Measurements from ENCODE around the gene GTPBP1.

Gene GTPBP1

DNA sequence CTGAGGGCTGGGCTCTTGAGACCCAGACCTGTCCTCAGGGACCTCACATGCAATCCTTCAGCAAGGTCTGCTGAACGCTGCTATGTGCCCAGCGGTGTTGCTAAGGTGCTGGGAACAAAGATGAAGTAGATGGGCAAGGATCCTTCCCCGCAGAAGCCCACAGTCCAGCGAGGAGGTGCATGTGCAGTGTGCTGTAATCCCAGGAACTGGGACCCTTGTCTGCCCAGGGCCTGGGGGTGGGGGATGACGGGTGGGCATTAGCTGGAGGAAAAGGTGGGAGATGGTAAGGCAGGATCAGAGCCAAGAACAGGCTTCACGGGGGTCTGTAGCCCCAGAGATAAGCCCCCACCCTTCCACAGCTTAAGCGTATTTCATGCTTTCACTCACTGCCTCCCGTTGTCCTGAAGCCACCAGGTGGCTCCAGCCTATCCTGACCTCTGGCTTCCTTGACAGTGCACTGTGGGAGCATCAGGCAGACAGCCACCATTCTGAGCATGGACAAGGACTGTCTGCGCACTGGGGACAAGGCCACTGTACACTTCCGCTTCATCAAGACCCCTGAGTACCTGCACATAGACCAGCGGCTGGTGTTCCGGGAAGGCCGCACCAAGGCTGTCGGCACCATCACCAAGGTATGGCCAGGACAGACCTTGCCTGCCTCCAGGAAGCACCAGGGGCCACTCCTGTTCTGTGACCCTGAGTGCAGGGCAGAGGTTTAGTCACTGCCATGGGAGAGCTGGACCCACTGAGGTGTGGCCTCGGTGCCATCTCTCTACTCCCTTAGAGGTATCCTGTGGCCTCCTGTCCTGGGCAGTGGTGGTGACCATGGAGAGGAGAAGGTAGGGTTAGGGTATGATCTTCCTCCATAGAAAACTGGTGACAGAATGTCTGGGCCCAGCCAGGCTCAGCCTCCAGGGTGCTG is 22.0 kb downstream of the GTPBP1 start:
- DNase-seq: no peak

DNA sequence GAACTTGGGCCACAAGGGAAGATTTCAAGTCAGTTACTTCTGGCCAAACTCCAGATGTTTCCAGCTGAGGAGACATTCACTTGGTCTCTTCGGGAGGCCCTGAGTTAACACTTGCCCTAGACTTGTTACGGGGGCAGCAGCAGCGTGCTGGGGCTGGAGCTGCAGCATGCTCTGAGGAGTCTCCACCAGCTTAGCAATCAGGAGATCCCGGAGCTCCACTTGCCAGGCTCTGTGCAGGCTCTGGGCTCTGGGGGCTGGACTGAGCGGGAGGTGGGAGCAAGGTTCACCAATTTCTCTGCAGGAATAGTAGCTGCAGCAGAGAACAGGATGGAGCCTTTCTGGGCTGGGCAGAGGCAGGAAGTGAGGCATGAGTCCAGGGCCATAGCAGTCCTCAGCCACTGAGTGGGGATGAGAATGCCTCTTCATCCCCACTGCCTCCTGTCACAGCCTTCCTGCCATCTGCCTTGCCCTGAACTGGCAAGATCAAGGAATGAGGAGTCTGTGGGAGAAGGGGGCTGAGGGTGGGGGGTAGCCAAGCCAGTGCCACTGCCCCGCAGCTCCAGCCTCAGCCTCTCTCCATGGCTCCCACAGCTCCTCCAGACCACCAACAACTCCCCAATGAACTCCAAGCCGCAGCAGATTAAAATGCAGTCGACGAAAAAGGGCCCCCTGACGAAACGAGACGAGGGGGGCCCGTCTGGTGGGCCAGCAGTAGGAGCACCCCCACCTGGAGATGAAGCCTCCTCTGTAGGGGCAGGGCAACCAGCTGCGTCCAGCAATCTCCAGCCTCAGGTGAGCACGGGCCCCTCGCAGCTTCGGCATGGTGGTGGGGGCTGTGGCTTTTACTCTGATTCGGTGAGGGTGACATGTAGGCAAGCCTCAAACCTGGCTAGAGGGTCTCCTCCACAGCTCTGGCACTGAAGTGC is 23.4 kb downstream of the GTPBP1 start:
- no peak for DNase-seq

DNA sequence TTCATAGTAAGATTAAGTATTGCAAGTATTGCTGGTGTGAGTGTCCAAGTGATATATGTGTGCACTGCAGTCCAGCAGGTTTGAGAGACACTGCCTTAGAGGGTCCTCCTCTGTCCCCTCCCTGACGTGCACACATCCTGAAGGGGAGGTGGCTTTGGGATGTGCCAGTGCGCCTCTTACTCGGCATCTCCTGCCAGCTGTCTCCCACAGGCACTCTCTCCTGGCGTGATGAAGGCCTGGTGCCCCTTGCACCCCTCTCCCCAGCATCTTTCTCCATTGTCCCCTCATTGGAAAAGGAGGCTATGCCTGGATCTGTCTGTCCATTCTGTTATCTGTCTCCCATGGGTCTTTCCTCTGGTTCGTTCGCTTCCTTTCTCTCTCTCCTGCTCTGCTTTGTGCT is 24.2 kb downstream of the GTPBP1 start:
- DNase-seq: no peak

DNA sequence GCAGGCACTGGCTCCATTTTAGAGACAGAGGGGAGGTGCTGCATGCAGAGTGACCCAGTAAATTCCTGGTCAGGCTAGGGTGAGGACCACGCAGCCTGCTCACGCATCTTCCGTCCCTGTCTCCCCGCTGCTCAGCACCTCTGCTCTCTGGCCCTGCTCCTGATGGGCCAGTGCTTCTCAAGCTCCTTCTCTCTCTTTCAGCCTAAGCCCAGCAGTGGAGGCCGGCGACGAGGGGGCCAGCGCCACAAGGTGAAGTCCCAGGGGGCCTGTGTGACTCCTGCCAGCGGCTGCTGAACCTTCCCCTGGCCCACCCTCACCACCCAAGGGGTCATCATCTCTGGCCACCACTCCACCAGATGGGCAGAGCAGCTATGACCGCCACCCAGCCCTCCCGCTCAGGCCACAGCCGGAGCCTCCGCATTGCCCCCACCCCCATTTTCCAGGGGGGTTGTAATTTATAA is 24.7 kb downstream of the GTPBP1 start:
- DNase-seq: no peak

DNA sequence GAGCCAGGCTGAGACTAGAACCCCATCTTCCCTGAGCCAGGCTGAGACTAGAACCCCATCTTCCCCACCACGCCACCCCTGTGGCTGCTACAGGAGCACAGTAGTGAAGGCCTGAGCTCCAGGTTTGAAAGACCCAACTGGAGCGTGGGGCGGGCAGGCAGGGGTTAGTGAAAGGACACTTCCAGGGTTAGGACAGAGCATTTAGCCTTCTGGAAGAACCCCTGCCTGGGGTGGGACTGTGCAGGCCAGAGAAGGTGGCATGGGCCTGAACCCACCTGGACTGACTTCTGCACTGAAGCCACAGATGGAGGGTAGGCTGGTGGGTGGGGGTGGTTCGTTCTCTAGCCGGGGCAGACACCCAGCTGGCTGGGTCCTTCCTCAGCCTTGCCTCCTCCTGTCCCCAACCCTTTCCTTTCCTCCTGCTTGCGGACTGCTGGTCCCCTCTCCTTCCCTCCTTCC is 26.0 kb downstream of the GTPBP1 start:
- DNase-seq: no peak

DNA sequence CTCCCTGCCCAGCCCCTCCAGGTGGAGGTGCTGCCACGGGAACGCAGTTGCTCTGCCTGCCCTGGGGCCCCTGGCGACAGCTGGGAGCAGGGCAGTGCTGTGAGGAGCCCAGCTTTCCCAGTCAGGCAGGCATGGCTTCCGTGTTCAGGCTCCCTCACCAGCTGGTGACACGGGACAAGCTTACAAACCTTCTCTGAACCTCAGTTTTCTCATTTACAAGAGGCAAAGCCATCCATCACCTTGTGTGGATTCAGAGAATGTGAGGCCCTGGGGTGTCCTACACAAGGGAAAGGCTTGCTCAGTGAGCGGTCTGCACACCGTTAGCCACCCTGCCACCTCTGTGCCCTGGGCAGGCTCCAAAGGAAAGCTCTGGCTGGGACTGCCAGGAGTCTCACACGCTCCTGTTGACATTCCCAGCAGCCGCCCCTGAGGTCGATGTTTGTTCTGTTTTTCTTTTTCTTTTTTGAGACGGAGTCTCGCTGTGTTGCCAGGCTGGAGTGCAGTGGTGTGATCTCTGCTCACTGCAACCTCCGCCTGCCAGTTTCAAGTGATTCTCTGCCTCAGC is 26.6 kb downstream of the GTPBP1 start:
- DNase-seq: no peak

DNA sequence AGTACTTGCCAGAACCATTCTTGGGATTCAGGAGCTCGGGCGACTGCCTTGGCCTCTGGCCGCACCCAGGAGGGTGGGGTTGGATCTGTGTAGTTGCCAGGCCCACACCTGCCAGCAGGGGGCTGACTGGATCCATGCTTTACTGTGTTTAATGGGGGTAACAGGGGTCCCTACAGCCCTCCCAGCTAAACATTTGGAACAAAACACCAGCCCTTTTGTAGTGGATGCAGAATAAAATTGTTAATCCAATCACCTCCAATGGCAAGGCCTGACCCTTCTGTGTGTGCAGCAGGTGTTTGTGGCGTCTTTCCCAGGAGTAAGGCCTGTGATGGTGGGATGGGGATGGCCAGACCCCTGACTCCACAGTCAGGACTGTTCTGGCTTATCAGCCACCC is 27.6 kb downstream of the GTPBP1 start:
- no peak for DNase-seq

DNA sequence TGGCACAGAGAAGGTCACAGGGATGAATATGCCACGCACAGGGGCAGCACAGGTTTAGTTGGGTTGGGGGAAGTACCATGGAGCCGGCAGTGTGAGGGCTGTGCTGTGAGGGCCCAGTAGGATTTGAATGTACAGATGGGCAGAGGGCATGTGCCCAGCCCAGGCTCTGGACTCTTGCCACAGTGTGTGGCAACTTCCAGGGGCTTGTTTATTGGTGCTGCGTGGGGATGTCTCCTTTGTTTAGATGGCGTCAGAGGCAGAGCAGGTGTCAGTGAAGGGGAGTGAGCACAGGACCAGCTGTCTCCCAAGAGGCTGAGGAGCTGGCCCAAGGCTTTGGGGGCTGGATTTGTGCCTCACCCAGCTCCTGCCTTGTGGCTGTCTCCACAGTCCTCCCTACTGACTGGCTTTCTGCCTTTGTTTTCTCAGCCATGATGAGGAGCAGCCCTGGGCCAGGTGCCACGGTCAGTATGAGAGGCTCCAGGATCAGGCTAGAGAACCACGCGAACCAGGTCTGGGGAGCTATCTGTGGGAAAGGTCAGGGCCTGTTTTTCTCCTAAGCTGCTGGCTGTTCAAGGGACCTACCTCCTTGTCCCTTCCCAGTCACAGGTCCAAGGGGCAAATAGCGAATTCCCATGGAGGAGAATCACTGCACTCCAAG is 28.1 kb downstream of the GTPBP1 start:
- DNase-seq: no peak

DNA sequence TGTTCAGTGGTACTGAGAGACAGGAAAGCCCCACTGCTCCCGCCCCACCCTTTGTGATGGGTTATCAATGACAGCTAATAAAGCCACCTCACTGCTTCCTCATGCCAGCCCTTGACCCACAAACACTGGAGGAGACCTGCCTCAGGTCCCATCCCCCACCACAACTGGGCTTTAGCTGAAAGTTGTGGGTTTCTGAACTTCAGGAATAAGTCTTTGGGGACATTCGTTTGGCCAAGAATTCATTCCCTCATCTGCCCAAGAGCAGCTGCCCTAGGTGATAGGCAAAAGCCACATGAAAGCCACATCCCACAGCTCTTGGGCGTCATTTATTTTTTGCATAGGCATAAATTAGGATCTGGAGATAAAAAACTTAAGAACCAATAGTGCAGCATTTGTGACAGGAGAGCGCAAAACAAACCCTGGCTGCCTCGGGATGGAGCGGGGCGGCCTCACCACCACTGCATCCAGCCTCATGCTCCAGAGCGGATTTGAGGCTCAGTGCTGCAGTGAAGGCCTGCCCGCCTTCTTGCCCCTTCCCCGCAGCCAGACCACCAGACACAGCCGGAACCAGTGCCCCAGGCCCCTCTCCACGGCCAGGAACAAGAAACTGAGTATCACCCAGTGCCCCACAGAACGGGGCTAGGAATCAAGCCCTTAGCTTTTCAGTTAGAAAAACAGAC is 28.8 kb downstream of the GTPBP1 start:
- no peak for DNase-seq

DNA sequence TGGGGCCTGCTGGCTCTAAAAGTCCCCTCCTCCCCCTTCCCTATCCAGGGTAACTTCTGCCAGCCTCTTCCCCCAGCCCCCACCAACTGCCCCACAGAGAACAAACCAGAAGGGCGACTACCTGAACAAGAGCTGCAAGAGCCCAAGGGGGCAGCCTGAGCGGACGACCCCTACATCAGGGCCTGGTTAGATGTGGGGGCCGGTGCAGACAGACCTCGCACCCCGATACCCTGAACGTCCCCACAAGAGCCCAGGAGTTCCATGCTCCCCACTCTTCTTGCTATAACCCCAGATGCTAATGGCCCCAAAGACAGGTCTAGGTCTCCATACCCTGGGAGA is 29.4 kb downstream of the GTPBP1 start:
- DNase-seq: no peak

DNA sequence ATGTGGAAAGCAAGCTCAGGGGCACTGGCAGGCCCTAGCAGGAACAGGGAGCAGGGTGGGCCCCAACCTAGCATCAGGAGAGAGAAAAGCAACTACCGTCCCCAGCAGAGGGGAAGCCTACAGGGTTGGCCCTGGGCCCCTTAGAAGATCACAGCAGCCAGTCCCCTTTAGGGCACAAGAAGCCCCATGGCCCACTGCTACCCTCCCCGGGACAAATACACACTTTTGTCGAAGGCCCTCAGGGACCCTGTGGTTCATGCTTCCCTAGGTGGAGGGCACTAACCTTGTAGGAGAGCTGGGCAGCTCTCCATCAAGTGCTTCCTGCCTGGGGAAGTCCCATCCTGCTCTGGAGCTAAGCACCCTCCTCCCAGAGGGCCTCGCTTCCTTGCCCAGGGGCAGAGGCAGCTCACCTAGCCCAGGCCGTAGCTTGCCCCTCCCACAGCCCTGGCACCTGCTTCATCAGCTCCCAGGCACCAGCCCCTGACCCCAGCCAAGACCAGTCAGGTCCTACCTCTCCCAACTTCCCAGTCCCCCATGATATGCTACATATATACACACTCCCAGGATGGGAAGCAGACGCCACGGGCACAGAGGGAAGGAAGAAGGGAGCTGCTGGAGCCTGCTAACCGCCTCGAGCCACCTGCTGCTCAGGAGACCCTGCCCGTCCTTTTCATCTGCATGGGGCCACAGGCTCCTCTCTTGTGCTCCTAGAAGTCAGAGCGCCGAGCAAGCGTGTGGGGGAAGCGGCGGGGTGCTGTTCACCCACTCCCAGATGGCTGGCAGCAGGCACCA is 29.9 kb downstream of the GTPBP1 start:
- DNase-seq: no peak

DNA sequence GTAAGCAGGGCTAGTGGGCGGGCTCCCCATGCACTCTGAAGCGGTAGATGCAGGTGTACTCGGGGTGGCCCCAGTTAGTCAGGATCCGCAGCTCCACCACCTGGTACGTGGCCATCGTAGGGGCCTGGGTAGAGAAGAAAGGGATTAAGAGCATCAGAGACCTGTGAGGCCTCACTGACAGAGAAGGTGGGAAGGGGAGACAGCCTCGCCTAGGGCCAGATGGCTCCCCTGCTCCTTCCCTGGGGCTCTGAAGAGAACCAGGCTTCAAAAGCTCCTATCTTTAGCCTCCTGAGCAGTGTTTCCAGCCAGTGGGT is 30.5 kb downstream of the GTPBP1 start:
- no peak for DNase-seq

DNA sequence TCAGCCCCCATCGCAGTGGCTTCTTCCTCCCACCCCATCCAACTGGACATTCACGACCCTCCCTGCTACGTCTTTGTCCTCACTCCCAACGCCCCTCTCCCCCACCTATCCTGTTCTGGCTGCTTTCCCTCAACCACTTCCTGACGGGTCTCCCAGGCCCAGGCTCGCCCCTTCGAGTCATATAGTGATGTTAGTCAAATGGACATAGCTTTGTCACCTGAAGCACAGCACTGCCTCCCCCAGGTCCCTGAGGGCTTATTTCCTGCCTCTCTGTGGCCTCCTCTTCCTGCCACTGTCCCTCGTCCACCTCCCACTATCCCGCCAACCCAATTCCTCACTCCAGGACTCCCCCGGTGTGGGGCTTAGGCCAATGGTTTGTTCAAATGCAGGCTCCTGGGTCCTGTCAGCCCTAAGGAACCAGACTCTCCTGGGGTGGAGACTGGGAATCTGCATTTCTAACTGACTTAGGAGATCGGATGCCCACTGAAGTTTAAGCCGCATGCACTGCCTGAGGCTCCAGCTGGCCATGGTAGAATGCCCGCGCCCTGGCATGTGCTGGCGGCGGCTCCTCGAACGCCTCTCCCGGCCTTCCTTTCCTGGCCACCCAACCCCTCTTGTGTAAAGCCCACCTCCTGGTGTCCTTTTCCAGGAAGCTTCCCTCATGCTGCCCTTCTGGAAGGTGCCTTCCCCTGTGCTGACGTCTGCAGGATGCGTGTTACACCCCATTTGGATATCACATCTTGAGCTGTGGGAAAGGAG is 31.7 kb downstream of the GTPBP1 start:
- DNase-seq: no peak

DNA sequence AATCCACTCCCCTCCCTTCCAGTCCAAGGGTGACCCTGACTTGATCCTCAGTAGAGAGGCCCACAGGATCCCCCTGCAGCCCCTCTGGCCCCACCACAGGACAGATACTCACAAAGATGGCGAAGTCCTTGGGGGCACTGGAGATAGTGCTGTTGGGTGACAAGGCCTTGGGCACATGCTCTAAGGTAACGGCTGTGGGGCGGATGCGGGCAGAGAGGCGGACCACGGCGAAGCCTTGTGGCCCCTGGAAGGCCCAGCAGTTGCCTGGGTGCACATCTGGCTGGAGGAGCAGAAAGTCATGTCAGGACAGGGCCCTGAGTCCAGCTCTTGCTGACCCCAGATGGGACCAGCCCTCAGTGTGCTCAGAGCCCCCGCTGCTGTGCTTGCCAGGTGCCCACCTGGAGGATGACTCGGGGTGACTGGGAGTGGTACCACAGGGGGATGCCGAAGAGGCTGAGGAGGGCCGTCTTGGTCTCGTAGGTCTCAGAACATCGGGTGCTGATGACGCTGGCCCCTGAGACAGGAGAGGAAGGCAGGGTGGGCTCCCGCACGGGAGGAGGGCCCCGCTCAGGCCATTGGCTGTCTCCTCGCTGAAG is 32.8 kb downstream of the GTPBP1 start:
- no peak for DNase-seq

DNA sequence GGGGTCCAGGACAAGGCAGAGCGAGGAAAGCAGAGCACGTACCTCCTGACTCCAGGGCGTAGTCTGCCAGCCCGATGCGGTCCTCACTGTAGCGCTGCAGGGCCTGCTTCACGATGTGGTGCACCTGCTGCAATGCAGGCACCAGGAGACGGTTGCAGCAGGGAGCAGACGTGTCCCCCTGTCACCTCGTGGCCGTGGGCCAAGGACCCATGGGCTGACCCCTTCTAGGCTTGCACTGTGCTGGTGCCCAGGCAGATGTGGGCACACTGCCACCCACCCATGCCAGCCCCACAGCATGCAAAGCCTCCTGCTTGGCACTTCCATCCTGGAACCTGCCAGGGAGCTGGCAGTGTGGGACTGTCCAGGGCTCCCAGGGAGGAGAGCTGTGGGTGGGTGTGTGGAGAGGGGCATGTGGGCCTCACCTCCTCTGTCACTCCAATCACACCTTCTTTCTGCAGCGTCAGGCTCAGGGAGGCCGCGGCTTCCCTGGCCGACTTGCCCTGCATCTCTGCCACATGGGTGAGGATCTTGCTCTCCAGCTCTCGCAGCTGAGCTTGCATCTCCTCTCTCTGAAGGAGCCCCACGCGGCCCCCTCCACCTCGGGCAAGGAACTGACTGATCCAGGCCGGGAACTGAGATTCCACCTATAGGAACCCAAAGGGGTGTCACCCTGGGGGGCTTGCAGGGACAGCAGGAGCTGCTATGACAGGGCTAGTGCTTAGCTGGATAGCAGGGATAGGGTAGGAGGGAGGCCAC is 33.7 kb downstream of the GTPBP1 start:
- DNase-seq: no peak

DNA sequence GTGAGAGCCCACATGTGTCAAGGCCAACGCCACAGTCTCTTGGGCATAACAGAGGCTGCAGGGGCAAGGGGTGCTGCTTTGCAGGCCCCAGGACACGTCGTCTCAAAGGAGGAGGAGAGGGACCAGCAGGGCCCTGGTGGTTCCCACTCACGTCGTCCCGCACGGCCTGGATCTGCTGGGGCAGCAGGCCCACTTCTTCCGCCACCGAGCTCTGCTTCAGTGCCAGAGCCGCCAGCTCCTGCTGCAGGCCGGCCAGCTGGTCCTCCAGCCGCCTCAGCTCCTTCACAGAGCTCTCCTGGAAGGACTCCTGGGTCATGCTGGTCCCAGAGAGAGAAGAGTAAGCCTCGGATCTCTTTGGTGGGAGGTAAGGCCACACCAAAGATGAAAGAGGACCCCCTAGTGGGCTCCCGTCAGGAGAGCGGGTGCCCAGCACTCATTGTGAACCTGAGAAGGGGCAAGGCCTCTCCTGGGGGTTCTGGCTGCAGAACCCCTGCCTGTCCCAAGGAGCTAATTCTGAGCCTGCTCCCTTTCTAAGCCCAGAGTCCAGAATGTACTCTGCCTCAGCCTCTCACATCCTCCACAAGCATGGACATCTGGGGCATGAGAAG is 34.5 kb downstream of the GTPBP1 start:
- no peak for DNase-seq

DNA sequence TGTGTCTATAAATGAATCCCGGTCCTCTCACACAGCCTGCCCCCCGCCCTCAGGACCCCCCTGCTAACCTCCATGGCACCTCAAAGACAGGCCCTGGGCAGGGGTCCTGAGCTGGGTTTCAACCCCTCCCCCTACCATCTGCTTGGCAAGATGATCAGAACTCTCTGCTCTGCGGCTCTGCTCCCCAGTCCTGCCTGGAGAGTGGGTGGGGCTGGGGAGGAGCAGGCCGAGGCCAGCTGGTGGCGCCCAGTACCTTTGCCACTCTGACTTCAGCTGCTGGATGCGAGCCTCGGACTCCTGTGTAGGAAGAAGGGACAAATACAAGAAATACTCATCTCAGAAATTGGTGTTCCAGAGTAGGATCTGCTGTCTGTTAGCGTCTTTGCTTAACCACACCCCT is 35.0 kb downstream of the GTPBP1 start:
- no peak for DNase-seq

DNA sequence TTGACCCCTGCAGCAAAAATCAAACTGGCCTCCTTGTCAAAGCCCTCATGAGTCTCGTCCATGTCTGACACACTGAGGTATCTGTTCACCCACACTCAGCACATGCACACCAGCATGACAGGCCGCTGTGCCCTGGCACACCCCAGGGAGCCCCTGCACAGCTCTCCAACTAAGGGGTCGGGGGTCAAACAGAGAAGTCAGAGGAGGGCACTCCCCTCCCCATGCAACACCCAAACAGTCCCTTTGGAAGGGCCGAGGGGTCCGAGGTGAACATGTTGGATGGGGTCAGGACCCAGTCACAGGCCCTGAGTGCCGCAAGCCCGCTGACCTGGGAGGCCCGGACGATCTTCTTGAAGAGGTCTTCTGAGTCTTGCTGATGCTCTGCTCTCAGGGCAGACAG is 35.4 kb downstream of the GTPBP1 start:
- no peak for DNase-seq

DNA sequence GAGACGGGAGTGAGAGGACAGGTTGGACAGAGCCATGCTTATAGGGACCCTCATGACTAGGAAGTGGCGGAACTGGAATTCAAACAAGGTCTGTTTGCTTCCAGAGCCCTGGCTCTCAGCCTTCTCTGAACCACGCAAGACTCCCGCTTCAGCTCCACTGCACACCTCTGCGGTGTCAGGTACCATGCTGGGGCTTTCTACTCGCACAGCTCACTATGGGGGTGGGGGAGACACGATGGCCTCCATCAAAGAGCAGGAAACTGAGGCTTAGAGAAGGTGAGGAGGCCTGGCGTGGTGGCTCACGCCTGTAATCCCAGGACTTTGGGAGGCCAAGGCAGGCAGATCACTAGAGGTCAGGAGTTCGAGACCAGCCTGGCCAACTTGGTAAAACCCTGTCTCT is 35.8 kb downstream of the GTPBP1 start:
- no peak for DNase-seq
